NB4 (cell line): Measurements from ENCODE around the gene SLC30A10.

ENCODE experiments used
- DNase-seq: peaks from one replicate; pipeline ENCODE4 v3.0.0; 2010; ENCODE audit warnings: low read depth
- H3K4me3 ChIP-seq: one replicate; pipeline ENCODE4 v1.5.1; 2011; ENCODE audit warnings: mild to moderate bottlenecking, low read depth, low read length, moderate library complexity
- CTCF ChIP-seq: IDR thresholded peaks from one replicate; pipeline ENCODE4 v1.5.1; 2012; ENCODE audit warnings: low read depth, low read length
- MAX ChIP-seq: IDR thresholded peaks from 2 replicates; pipeline ENCODE4 v1.6.1; 2011; ENCODE audit warnings: low read depth, low read length
- MYC ChIP-seq: IDR thresholded peaks from 2 replicates; pipeline ENCODE4 v1.6.1; 2011; ENCODE audit warnings: low read depth, low read length
- POLR2A ChIP-seq: IDR thresholded peaks from 2 replicates; pipeline ENCODE4 v1.6.1; 2011; ENCODE audit warnings: mild to moderate bottlenecking; ENCODE audit not compliant: insufficient read length; ENCODE audit errors: extremely low read depth

SLC30A10 gene

GRCh38 chr1:219917281-219917680, 11.1 kb downstream of the SLC30A10 start:
- H3K4me3 ChIP-seq: no peak overlapping the region
- no peak for TF ChIP-seq CTCF
- TF ChIP-seq POLR2A: no peak
- no peak for TF ChIP-seq MYC
- no peak for TF ChIP-seq MAX
- no peak for DNase-seq

GRCh38 chr1:219916257-219916656, 12.1 kb downstream of the SLC30A10 start:
- no peak for DNase-seq
- H3K4me3 ChIP-seq: no peak overlapping the region
- TF ChIP-seq POLR2A (no peak), MYC (no peak), MAX (no peak), CTCF (no peak)

- no peak for DNase-seq
- H3K4me3 ChIP-seq: no peak overlapping the region
- TF ChIP-seq POLR2A (no peak), MAX (no peak), MYC (no peak), CTCF (no peak)
Observed at GRCh38 chr1:219913005-219913770, 15.2 kb downstream of the SLC30A10 start.

- no peak overlapping the region for H3K4me3 ChIP-seq
- no peak for DNase-seq
- TF ChIP-seq MAX: no peak
- no peak for TF ChIP-seq CTCF
- TF ChIP-seq POLR2A: no peak
- no peak for TF ChIP-seq MYC
Observed at GRCh38 chr1:219910716-219911115, 17.6 kb downstream of the SLC30A10 start.

- TF ChIP-seq MAX: no peak
- TF ChIP-seq MYC: no peak
- no peak for TF ChIP-seq CTCF
- TF ChIP-seq POLR2A: no peak
- DNase-seq: no peak
- no peak overlapping the region for H3K4me3 ChIP-seq
Observed at GRCh38 chr1:219909476-219909875, 18.9 kb downstream of the SLC30A10 start.
